ENCODE results near the gene IGFBP5. TPM values are rescaled to one million over a fixed set of nuclear protein-coding genes. Genes with fewer than 3 reads are reported as not detected.

Gene IGFBP5
- total RNA-seq, 1 donor from 2014 or later = 169 TPM

- H3K9me3 ChIP-seq = no peaks in the 10 kb centered on the region
- H3K27ac ChIP-seq = no peak overlapping the region
- no peaks in the 10 kb centered on the region for H3K27me3 ChIP-seq
- DNase-seq (no peak), ATAC-seq (no peak)
- no peaks in the 10 kb centered on the region for H3K36me3 ChIP-seq
- TF ChIP-seq CTCF (IDR thresholded peaks at IDR 0.05) = no peak
- H3K4me1 ChIP-seq = no peaks in the 10 kb centered on the region
- no peak overlapping the region for H3K4me3 ChIP-seq
- intact Hi-C loops (cut with DNase I) = no loop called here
These were observed 38.1 kb downstream of the IGFBP5 start for GRCh38 chr2:216657086-216657855.

- no peak for DNase-seq
- ATAC-seq = no peak
These were observed 40.8 kb downstream of the IGFBP5 start for GRCh38 chr2:216654528-216655052.

GRCh38 chr2:216653931-216654365, 41.4 kb downstream of the IGFBP5 start:
- H3K27me3 ChIP-seq = no peaks in the 10 kb centered on the region
- DNase-seq (no peak), ATAC-seq (no peak)
- H3K36me3 ChIP-seq = no peaks in the 10 kb centered on the region
- H3K4me1 ChIP-seq = no peaks in the 10 kb centered on the region
- intact Hi-C loops (cut with DNase I) = no loop called here
- no peak overlapping the region for H3K27ac ChIP-seq
- H3K4me3 ChIP-seq = no peak overlapping the region
- no peak for TF ChIP-seq CTCF (IDR thresholded peaks at IDR 0.05)
- no peaks in the 10 kb centered on the region for H3K9me3 ChIP-seq

More at GRCh38 chr2:216654528-216655052, 40.8 kb downstream of the IGFBP5 start:
- Histone ChIP-seq H3K36me3 (no peaks in the 10 kb centered on the region), H3K27me3 (no peaks in the 10 kb centered on the region), H3K9me3 (no peaks in the 10 kb centered on the region), H3K27ac (no peak overlapping the region), H3K4me1 (no peaks in the 10 kb centered on the region), H3K4me3 (no peak overlapping the region)
- no peak for TF ChIP-seq CTCF (IDR thresholded peaks at IDR 0.05)
- intact Hi-C loops (cut with DNase I) = no loop called here

- no peak overlapping the region for H3K27ac ChIP-seq
- no peak for DNase-seq
- no peaks in the 10 kb centered on the region for H3K27me3 ChIP-seq
These were observed 42.1 kb downstream of the IGFBP5 start for GRCh38 chr2:216653093-216653799.

GRCh38 chr2:216652566-216652965, 42.8 kb downstream of the IGFBP5 start:
- no peak for TF ChIP-seq CTCF (IDR thresholded peaks at IDR 0.05)
- H3K4me1 ChIP-seq = no peaks in the 10 kb centered on the region
- H3K4me3 ChIP-seq = no peak overlapping the region
- no peaks in the 10 kb centered on the region for H3K27me3 ChIP-seq
- no peak overlapping the region for H3K27ac ChIP-seq
- no peak for DNase-seq
- no peaks in the 10 kb centered on the region for H3K36me3 ChIP-seq
- no peaks in the 10 kb centered on the region for H3K9me3 ChIP-seq
- intact Hi-C loops (cut with DNase I) = no loop called here
- ATAC-seq = no peak

More at GRCh38 chr2:216653093-216653799, 42.1 kb downstream of the IGFBP5 start:
- Histone ChIP-seq H3K4me1 (no peaks in the 10 kb centered on the region), H3K36me3 (no peaks in the 10 kb centered on the region), H3K9me3 (no peaks in the 10 kb centered on the region), H3K4me3 (no peak overlapping the region)
- intact Hi-C loops (cut with DNase I) = no loop called here
- no peak for TF ChIP-seq CTCF (IDR thresholded peaks at IDR 0.05)
- no peak for ATAC-seq
